Subcutaneous adipose tissue (tissue), 4 donors: ENCODE results near the gene MT1X. TPM values are rescaled to one million over a fixed set of nuclear protein-coding genes. Genes with fewer than 3 reads are reported as not detected.

Experiments used
- CTCF ChIP-seq: fragments of 450-650 bp; IDR thresholded peaks from one replicate; pipeline ENCODE4 v1.5.1; 2016; ENCODE audit warnings: low read depth, mild to moderate bottlenecking, control low read depth, antibody characterized with exemption, moderate library complexity
- total RNA-seq, 4 donors: library from RNA; depleted of rRNA; stranded (reverse); fragments of >200 nt; gene quantifications; one replicate each; pipeline ENCODE4 v1.1.0, GENCODE V29; 2016

MT1X gene
- total RNA-seq, 4 donors from 2014 or later: 1,122 to 4,299 (median 2,004) TPM

GRCh38 chr16:56679818-56680217, 2.5 kb upstream of the MT1X start:
- TF ChIP-seq CTCF: no peak

- no peak for TF ChIP-seq CTCF
Observed at GRCh38 chr16:56682703-56683397, 580 bp downstream of the MT1X start.

- TF ChIP-seq CTCF: no peak
Observed at GRCh38 chr16:56683424-56684172, 1.3 kb downstream of the MT1X start.

- no peak for TF ChIP-seq CTCF
Observed at GRCh38 chr16:56684256-56684925, 2.1 kb downstream of the MT1X start.

- TF ChIP-seq CTCF: no peak
Observed at GRCh38 chr16:56684926-56685590, 2.8 kb downstream of the MT1X start.

GRCh38 chr16:56686758-56687157, 4.5 kb downstream of the MT1X start:
- no peak for TF ChIP-seq CTCF
